GM18526 (cell line): ENCODE data around the gene SLC4A5.

Experiments used
- POLR2A ChIP-seq: IDR thresholded peaks from 3 replicates; pipeline ENCODE4 v1.6.1; 2011; ENCODE audit not compliant: insufficient read length; ENCODE audit errors: extremely low read depth

SLC4A5 gene

GRCh38 chr2:74191596-74192380 lies 151.4 kb downstream of the SLC4A5 start:
- TF ChIP-seq POLR2A, result no peak

- TF ChIP-seq POLR2A, result no peak
These were observed 154.5 kb downstream of the SLC4A5 start for GRCh38 chr2:74188696-74189095.

GRCh38 chr2:74188018-74188601 lies 155.1 kb downstream of the SLC4A5 start:
- TF ChIP-seq POLR2A, result no peak

- TF ChIP-seq POLR2A, result no peak
These were observed 157.2 kb downstream of the SLC4A5 start for GRCh38 chr2:74186038-74186437.

- TF ChIP-seq POLR2A, result no peak
These were observed 159.3 kb downstream of the SLC4A5 start for GRCh38 chr2:74183878-74184277.

- TF ChIP-seq POLR2A, result no peak
These were observed 161.5 kb downstream of the SLC4A5 start for GRCh38 chr2:74181739-74182138.

- TF ChIP-seq POLR2A, result no peak
These were observed 164.0 kb downstream of the SLC4A5 start for GRCh38 chr2:74179063-74179865.

- TF ChIP-seq POLR2A, result peak; percentile 88
These were observed 164.8 kb downstream of the SLC4A5 start, which contains the start of gene MOB1A for GRCh38 chr2:74178211-74179062. Gene MOB1A (minus strand): TSS chr2:74178879. CDS start chr2:74178674, 205 bp downstream.

GRCh38 chr2:74177696-74178095 lies 165.5 kb downstream of the SLC4A5 start:
- no peak for TF ChIP-seq POLR2A

- no peak for TF ChIP-seq POLR2A
These were observed 168.3 kb downstream of the SLC4A5 start for GRCh38 chr2:74174909-74175308.

GRCh38 chr2:74168739-74169138 lies 174.5 kb downstream of the SLC4A5 start:
- no peak for TF ChIP-seq POLR2A
